Osteoblast (primary cell): ENCODE measurements around the gene PRSS21. TPM values are rescaled to one million over a fixed set of nuclear protein-coding genes. Genes with fewer than 3 reads are reported as not detected.

Experiments used
- DNase-seq: peaks from one replicate; pipeline ENCODE4 v3.0.0; 2011; ENCODE audit warnings: low spot score, mixed read lengths; ENCODE audit not compliant: insufficient read length; ENCODE audit errors: missing footprints
- H2AFZ ChIP-seq: 2 replicates; pipeline ENCODE4 v1.6.0; 2011; ENCODE audit warnings: mild to moderate bottlenecking, low read length
- H3K27ac ChIP-seq: 2 replicates; pipeline ENCODE4 v1.5.1; 2011; ENCODE audit warnings: mild to moderate bottlenecking, low read depth, low read length, moderate library complexity
- H3K27me3 ChIP-seq: 2 replicates; pipeline ENCODE4 v1.6.0; 2012; ENCODE audit warnings: mild to moderate bottlenecking, control low read depth, inconsistent platforms, low read length, moderate library complexity; ENCODE audit not compliant: insufficient read depth
- H3K36me3 ChIP-seq: 2 replicates; pipeline ENCODE4 v1.5.1; 2011; ENCODE audit warnings: mild to moderate bottlenecking, low read length, control low read depth, moderate library complexity; ENCODE audit not compliant: insufficient read depth
- H3K4me1 ChIP-seq: 2 replicates; pipeline ENCODE4 v1.5.1; 2011; ENCODE audit warnings: mild to moderate bottlenecking, low read length, control low read depth, moderate library complexity; ENCODE audit not compliant: insufficient read depth
- H3K4me2 ChIP-seq: 2 replicates; pipeline ENCODE4 v1.6.0; 2011; ENCODE audit warnings: mild to moderate bottlenecking, low read length; ENCODE audit not compliant: insufficient read depth
- H3K4me3 ChIP-seq: fragments of 200-600 bp; sonication (generic); 3 replicates; pipeline ENCODE4 v1.5.1; 2012; ENCODE audit warnings: mild to moderate bottlenecking, low read length, inconsistent platforms; ENCODE audit not compliant: insufficient read depth
- H3K79me2 ChIP-seq: 2 replicates; pipeline ENCODE4 v1.6.0; 2012; ENCODE audit warnings: mild to moderate bottlenecking, low read length, control low read depth, inconsistent platforms; ENCODE audit not compliant: insufficient read depth
- H3K9me3 ChIP-seq: 2 replicates; pipeline ENCODE4 v1.5.1; 2011; ENCODE audit warnings: low read depth, low read length, control low read depth
- H4K20me1 ChIP-seq: 2 replicates; pipeline ENCODE4 v1.6.0; 2012; ENCODE audit warnings: mild to moderate bottlenecking, low read length, control low read depth; ENCODE audit not compliant: insufficient read depth
- total RNA-seq: library from RNA; depleted of rRNA; stranded (reverse); fragments of >200 nt; gene quantifications from 2 replicates; pipeline ENCODE4 v1.2.3, GENCODE V29; 2012
- TF ChIP-seq, protein P1 (sequence below): IDR thresholded peaks from 2 replicates; pipeline ENCODE4 v1.5.1; 2011; ENCODE audit warnings: mild to moderate bottlenecking, low read depth, low read length, moderate library complexity; ENCODE audit errors: extremely low read depth

PRSS21 gene
- total RNA-seq, 1 donor, result not detected

GRCh38 chr16:2828876-2829430 lies 11.9 kb downstream of the PRSS21 start:
- Histone ChIP-seq H3K27me3 (peaks cover 43% of the 10 kb centered on the region), H4K20me1 (no peaks in the 10 kb centered on the region), H3K4me2 (no peak overlapping the region), H3K27ac (no peak overlapping the region), H2AFZ (no peak overlapping the region), H3K79me2 (no peaks in the 10 kb centered on the region), H3K36me3 (no peaks in the 10 kb centered on the region), H3K4me1 (peaks cover 9% of the 10 kb centered on the region), H3K4me3 (no peak overlapping the region), H3K9me3 (no peaks in the 10 kb centered on the region)
- DNase-seq, result peak; percentile 65
- TF ChIP-seq, protein P1, sequence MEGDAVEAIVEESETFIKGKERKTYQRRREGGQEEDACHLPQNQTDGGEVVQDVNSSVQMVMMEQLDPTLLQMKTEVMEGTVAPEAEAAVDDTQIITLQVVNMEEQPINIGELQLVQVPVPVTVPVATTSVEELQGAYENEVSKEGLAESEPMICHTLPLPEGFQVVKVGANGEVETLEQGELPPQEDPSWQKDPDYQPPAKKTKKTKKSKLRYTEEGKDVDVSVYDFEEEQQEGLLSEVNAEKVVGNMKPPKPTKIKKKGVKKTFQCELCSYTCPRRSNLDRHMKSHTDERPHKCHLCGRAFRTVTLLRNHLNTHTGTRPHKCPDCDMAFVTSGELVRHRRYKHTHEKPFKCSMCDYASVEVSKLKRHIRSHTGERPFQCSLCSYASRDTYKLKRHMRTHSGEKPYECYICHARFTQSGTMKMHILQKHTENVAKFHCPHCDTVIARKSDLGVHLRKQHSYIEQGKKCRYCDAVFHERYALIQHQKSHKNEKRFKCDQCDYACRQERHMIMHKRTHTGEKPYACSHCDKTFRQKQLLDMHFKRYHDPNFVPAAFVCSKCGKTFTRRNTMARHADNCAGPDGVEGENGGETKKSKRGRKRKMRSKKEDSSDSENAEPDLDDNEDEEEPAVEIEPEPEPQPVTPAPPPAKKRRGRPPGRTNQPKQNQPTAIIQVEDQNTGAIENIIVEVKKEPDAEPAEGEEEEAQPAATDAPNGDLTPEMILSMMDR, result no peak

DNA sequence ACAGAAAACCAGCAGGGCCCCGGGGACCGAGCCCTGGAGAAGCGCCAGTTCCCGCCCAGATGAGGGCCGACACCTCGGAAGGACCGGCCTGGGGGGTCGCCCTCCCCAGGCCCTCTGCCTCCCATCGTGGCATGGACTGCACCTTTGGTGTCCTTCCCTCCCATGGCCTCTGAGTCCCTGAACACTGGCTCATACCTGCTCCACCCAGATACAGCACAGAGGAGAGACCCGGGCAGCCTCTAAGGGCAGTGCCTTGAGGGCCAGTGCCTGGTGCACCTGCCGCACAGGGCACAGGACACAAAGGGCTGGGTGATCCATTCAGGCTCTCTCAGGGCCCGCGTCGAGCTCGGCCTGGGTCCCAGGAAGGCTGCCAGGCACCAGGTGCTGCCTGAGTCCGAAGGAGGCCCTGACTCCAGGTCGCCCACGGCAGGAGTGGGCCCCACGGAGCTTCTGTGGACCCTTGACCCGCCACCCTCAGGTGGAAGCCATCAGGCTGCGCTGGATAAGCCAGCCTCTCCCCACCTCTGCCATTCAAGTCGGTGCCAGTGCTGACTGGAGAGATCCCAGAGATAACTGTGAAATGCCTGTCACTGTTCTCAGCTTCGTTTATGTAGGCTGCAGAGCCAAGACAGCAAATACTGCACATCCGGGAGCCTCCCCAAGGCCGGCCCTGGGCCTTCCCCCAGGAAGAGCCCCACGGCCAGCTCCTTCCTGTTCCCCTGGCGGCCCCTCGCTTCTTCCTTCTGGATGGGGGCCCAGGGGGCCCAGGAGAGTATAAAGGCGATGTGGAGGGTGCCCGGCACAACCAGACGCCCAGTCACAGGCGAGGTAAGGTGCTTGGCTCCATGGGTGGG lies 12.7 kb downstream of the PRSS21 start, which contains the start of gene ZG16B:
Gene ZG16B (plus strand): TSS at position 803 of the 854 bp plus-strand sequence. CDS start 139 bp downstream, outside the sequence.
- Histone ChIP-seq H2AFZ (peak within 1 kb of the TSS; percentile 70), H3K9me3 (no peaks in the 10 kb centered on the region), H3K4me3 (peak within 1 kb of the TSS; percentile 28), H3K4me2 (peak within 1 kb of the TSS; percentile 31), H3K36me3 (no peaks in the 10 kb centered on the region), H3K79me2 (no peaks in the 10 kb centered on the region), H3K4me1 (peaks cover 9% of the 10 kb centered on the region), H4K20me1 (no peaks in the 10 kb centered on the region), H3K27ac (no peak within 1 kb of the TSS), H3K27me3 (peaks cover 41% of the 10 kb centered on the region)
- TF ChIP-seq, protein P1, result no peak
- DNase-seq, result peak; percentile 90

- Histone ChIP-seq H3K4me1 (peaks cover 13% of the 10 kb centered on the region), H3K27me3 (peaks cover 41% of the 10 kb centered on the region), H3K4me3 (peak overlapping the region; percentile 28), H3K9me3 (no peaks in the 10 kb centered on the region), H3K36me3 (no peaks in the 10 kb centered on the region), H2AFZ (peak overlapping the region; percentile 70), H3K27ac (no peak overlapping the region), H4K20me1 (no peaks in the 10 kb centered on the region), H3K79me2 (no peaks in the 10 kb centered on the region), H3K4me2 (peak overlapping the region; percentile 31)
- TF ChIP-seq, protein P1, result no peak
- DNase-seq, result peak; percentile 36
Measured at GRCh38 chr16:2830355-2830695, 13.3 kb downstream of the PRSS21 start.

DNA sequence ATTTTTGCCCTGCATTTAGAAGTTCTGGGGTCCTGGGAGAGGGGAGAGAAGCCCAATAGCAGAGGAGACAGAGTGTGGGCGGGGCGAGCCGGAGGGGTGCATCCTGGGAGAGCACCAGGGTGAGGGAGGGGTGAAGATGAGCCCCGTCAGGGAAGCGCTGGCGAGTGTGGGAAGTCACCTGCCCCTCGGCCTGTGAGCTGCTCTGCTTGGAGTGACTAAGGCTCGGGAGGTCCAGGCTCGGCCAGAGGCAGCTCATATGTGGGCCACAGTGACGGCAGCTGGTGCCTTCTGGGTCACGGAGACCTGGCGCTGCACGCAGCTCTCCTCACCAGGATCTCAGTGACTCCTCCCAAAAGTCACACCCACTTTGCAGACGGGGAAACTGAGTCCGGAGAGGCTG lies 14.2 kb downstream of the PRSS21 start:
- Histone ChIP-seq H3K4me1 (peaks cover 21% of the 10 kb centered on the region), H3K27ac (no peak overlapping the region), H3K9me3 (no peaks in the 10 kb centered on the region), H2AFZ (no peak overlapping the region), H3K36me3 (no peaks in the 10 kb centered on the region), H3K27me3 (peaks cover 41% of the 10 kb centered on the region), H3K4me3 (no peak overlapping the region), H3K4me2 (no peak overlapping the region), H3K79me2 (no peaks in the 10 kb centered on the region), H4K20me1 (no peaks in the 10 kb centered on the region)
- peak; percentile 44 for DNase-seq
- TF ChIP-seq, protein P1, result no peak
